ENCODE measurements around the gene RALA. TPM values are rescaled to one million over a fixed set of nuclear protein-coding genes. Genes with fewer than 3 reads are reported as not detected.

RALA gene
- total and polyA plus RNA-seq, 4 donors, result 9.6 to 27.2 (median 19.3) TPM

- WGBS, 2 donors, result 49 to 50% methylated on average over 4 of the region's 4 CpGs
- H3K36me3 ChIP-seq (ENCODE audit: control insufficient read depth in 1 of 2, insufficient read depth in 2 of 2, low read length in 1 of 2), result no peaks in the 10 kb centered on the region
- ATAC-seq (ENCODE audit: low FRiP score) (peak; percentile 76), DNase-seq (peak in 1 of 2 donors; percentile 49)
- H3K4me3 ChIP-seq (ENCODE audit: low read length in 2 of 2), result no peak overlapping the region
- no peak overlapping the region for H3K27ac ChIP-seq (ENCODE audit: low read depth in 1 of 2, low read length in 2 of 2)
- no peaks in the 10 kb centered on the region for H3K4me1 ChIP-seq (ENCODE audit: control insufficient read depth in 1 of 2, insufficient read depth in 2 of 2, low read length in 2 of 2)
- intact Hi-C loops (cut with DNase I), result no loop called here
- no peaks in the 10 kb centered on the region for H3K27me3 ChIP-seq (ENCODE audit: control insufficient read depth in 1 of 2, insufficient read depth in 2 of 2, low read length in 1 of 2)
- peaks cover 1% of the 10 kb centered on the region for H3K9me3 ChIP-seq (ENCODE audit: control insufficient read depth, low read length)
Observed at GRCh38 chr7:39650676-39651075, 27.3 kb downstream of the RALA start.

DNA sequence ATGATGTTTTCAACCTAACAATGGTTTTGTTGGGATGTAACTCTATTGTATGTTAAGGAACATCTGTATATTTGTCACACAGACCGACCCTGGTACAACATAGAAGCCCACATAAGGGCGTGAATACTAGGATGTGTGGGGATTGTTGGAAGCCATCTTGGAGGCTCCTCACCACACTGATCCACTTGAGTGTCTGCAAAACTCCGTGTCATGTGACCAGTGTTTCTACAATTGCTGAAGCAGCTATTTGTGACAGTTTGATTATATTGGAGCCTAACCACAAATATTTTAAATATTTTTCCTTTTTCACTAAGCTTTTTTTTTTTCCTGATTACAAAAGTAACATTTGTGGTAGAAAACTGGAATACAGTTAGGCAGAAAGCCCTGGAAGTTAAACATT is 27.9 kb downstream of the RALA start:
- Histone ChIP-seq H3K27me3 (ENCODE audit: control insufficient read depth in 1 of 2, insufficient read depth in 2 of 2, low read length in 1 of 2) (no peaks in the 10 kb centered on the region), H3K4me3 (ENCODE audit: low read length in 2 of 2) (no peak overlapping the region), H3K36me3 (ENCODE audit: control insufficient read depth in 1 of 2, insufficient read depth in 2 of 2, low read length in 1 of 2) (no peaks in the 10 kb centered on the region), H3K9me3 (ENCODE audit: control insufficient read depth, low read length) (peaks cover 1% of the 10 kb centered on the region), H3K4me1 (ENCODE audit: control insufficient read depth in 1 of 2, insufficient read depth in 2 of 2, low read length in 2 of 2) (no peaks in the 10 kb centered on the region), H3K27ac (ENCODE audit: low read depth in 1 of 2, low read length in 2 of 2) (no peak overlapping the region)
- DNase-seq (no peak), ATAC-seq (ENCODE audit: low FRiP score) (no peak)
- intact Hi-C loops (cut with DNase I), result no loop called here
- WGBS, 2 donors, result 82 to 89% methylated on average over 3 of the region's 3 CpGs

DNA sequence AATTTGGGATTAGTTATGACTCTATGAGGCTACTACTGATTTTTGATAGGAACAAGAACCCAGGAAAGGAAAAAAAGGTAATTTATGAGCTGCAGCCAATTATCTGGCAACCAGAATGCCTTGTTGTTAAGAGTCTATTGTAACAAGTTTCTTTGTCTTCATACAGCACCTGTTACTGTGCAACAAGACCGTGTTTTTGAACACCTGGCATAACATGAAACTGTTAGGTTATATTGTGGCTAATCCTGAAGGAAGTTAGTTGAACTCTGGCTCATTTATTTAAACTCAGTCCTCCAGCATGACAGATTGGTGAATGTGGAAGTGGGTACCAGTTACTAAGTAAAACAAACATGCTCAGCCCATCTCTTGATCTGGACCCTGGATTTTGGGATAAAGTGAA is 33.0 kb downstream of the RALA start:
- Histone ChIP-seq H3K36me3 (ENCODE audit: control insufficient read depth in 1 of 2, insufficient read depth in 2 of 2, low read length in 1 of 2) (no peaks in the 10 kb centered on the region), H3K4me3 (ENCODE audit: low read length in 2 of 2) (no peak overlapping the region), H3K27ac (ENCODE audit: low read depth in 1 of 2, low read length in 2 of 2) (no peak overlapping the region), H3K4me1 (ENCODE audit: control insufficient read depth in 1 of 2, insufficient read depth in 2 of 2, low read length in 2 of 2) (no peaks in the 10 kb centered on the region), H3K27me3 (ENCODE audit: control insufficient read depth in 1 of 2, insufficient read depth in 2 of 2, low read length in 1 of 2) (no peaks in the 10 kb centered on the region), H3K9me3 (ENCODE audit: control insufficient read depth, low read length) (peaks cover 1% of the 10 kb centered on the region)
- DNase-seq (no peak), ATAC-seq (ENCODE audit: low FRiP score) (no peak)
- 95 to 97% methylated on average over 1 of the region's 1 CpG for WGBS, 2 donors
- intact Hi-C loops (cut with DNase I), result no loop called here

GRCh38 chr7:39659356-39660013 is 36.1 kb downstream of the RALA start:
- no peak for DNase-seq
- Histone ChIP-seq H3K27ac (ENCODE audit: low read depth in 1 of 2, low read length in 2 of 2) (no peak overlapping the region), H3K27me3 (ENCODE audit: control insufficient read depth in 1 of 2, insufficient read depth in 2 of 2, low read length in 1 of 2) (no peaks in the 10 kb centered on the region), H3K4me1 (ENCODE audit: control insufficient read depth in 1 of 2, insufficient read depth in 2 of 2, low read length in 2 of 2) (no peaks in the 10 kb centered on the region), H3K36me3 (ENCODE audit: control insufficient read depth in 1 of 2, insufficient read depth in 2 of 2, low read length in 1 of 2) (no peaks in the 10 kb centered on the region), H3K9me3 (ENCODE audit: control insufficient read depth, low read length) (no peaks in the 10 kb centered on the region), H3K4me3 (ENCODE audit: low read length in 2 of 2) (no peak overlapping the region)
- 86 to 89% methylated on average over 5 of the region's 5 CpGs for WGBS, 2 donors
- intact Hi-C loops (cut with DNase I), result no loop called here
- no peak for ATAC-seq (ENCODE audit: low FRiP score)

- 96 to 97% methylated on average over 6 of the region's 6 CpGs for WGBS, 2 donors
- Histone ChIP-seq H3K27me3 (ENCODE audit: control insufficient read depth in 1 of 2, insufficient read depth in 2 of 2, low read length in 1 of 2) (no peaks in the 10 kb centered on the region), H3K36me3 (ENCODE audit: control insufficient read depth in 1 of 2, insufficient read depth in 2 of 2, low read length in 1 of 2) (no peaks in the 10 kb centered on the region), H3K4me3 (ENCODE audit: low read length in 2 of 2) (no peak overlapping the region), H3K4me1 (ENCODE audit: control insufficient read depth in 1 of 2, insufficient read depth in 2 of 2, low read length in 2 of 2) (no peaks in the 10 kb centered on the region), H3K9me3 (ENCODE audit: control insufficient read depth, low read length) (no peaks in the 10 kb centered on the region), H3K27ac (ENCODE audit: low read depth in 1 of 2, low read length in 2 of 2) (no peak overlapping the region)
- DNase-seq (no peak), ATAC-seq (ENCODE audit: low FRiP score) (no peak)
- intact Hi-C loops (cut with DNase I), result no loop called here
Observed at GRCh38 chr7:39661960-39662359, 38.6 kb downstream of the RALA start.

- no peaks in the 10 kb centered on the region for H3K27me3 ChIP-seq (ENCODE audit: control insufficient read depth in 1 of 2, insufficient read depth in 2 of 2, low read length in 1 of 2)
- ATAC-seq (ENCODE audit: low FRiP score), result no peak
- H3K9me3 ChIP-seq (ENCODE audit: control insufficient read depth, low read length), result no peaks in the 10 kb centered on the region
- peaks cover 0 to 2% of the 10 kb centered on the region in 2 donors for H3K4me1 ChIP-seq (ENCODE audit: control insufficient read depth in 1 of 2, insufficient read depth in 2 of 2, low read length in 2 of 2)
- H3K27ac ChIP-seq (ENCODE audit: low read depth in 1 of 2, low read length in 2 of 2), result no peak overlapping the region
- no peak overlapping the region for H3K4me3 ChIP-seq (ENCODE audit: low read length in 2 of 2)
- intact Hi-C loops (cut with DNase I), result no loop called here
- DNase-seq, result no peak
- H3K36me3 ChIP-seq (ENCODE audit: control insufficient read depth in 1 of 2, insufficient read depth in 2 of 2, low read length in 1 of 2), result no peaks in the 10 kb centered on the region
Observed at GRCh38 chr7:39663263-39663662, 39.9 kb downstream of the RALA start.

- Histone ChIP-seq H3K9me3 (ENCODE audit: control insufficient read depth, low read length) (no peaks in the 10 kb centered on the region), H3K27ac (ENCODE audit: low read depth in 1 of 2, low read length in 2 of 2) (no peak overlapping the region), H3K4me3 (ENCODE audit: low read length in 2 of 2) (no peak overlapping the region), H3K4me1 (ENCODE audit: control insufficient read depth in 1 of 2, insufficient read depth in 2 of 2, low read length in 2 of 2) (peaks cover 0 to 2% of the 10 kb centered on the region in 2 donors), H3K27me3 (ENCODE audit: control insufficient read depth in 1 of 2, insufficient read depth in 2 of 2, low read length in 1 of 2) (no peaks in the 10 kb centered on the region), H3K36me3 (ENCODE audit: control insufficient read depth in 1 of 2, insufficient read depth in 2 of 2, low read length in 1 of 2) (no peaks in the 10 kb centered on the region)
- ATAC-seq (ENCODE audit: low FRiP score) (no peak), DNase-seq (no peak)
- intact Hi-C loops (cut with DNase I), result no loop called here
- 71 to 75% methylated on average over 1 of the region's 1 CpG for WGBS, 2 donors
Observed at GRCh38 chr7:39664057-39664456, 40.7 kb downstream of the RALA start.

GRCh38 chr7:39664585-39664984 is 41.2 kb downstream of the RALA start:
- no peak overlapping the region for H3K4me3 ChIP-seq (ENCODE audit: low read length in 2 of 2)
- ATAC-seq (ENCODE audit: low FRiP score) (no peak), DNase-seq (no peak)
- peaks cover 0 to 2% of the 10 kb centered on the region in 2 donors for H3K4me1 ChIP-seq (ENCODE audit: control insufficient read depth in 1 of 2, insufficient read depth in 2 of 2, low read length in 2 of 2)
- 82 to 83% methylated on average over 3 of the region's 3 CpGs for WGBS, 2 donors
- H3K9me3 ChIP-seq (ENCODE audit: control insufficient read depth, low read length), result no peaks in the 10 kb centered on the region
- H3K27ac ChIP-seq (ENCODE audit: low read depth in 1 of 2, low read length in 2 of 2), result no peak overlapping the region
- no peaks in the 10 kb centered on the region for H3K27me3 ChIP-seq (ENCODE audit: control insufficient read depth in 1 of 2, insufficient read depth in 2 of 2, low read length in 1 of 2)
- no peaks in the 10 kb centered on the region for H3K36me3 ChIP-seq (ENCODE audit: control insufficient read depth in 1 of 2, insufficient read depth in 2 of 2, low read length in 1 of 2)
- intact Hi-C loops (cut with DNase I), result no loop called here

DNA sequence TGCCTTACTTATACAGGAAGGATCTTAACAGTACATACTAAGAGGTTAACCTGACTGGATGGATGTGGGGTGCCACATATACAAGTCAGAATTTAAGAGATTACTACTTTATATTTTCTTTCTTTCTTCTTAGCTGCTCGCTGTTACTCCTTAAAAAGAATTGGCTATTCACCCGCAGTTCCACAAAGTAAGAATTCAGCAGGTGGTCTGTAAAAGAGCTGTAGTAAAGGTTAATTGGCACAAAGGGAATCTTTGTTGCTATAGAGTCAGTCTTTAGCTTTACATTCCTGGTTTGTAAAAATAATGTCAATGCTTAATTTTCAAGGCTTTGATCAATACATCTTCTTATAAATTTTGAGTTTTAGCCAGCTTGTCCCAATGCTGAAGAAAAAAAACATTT is 43.2 kb downstream of the RALA start:
- no peak for DNase-seq
- Histone ChIP-seq H3K4me3 (ENCODE audit: low read length in 2 of 2) (no peak overlapping the region), H3K27me3 (ENCODE audit: control insufficient read depth in 1 of 2, insufficient read depth in 2 of 2, low read length in 1 of 2) (no peaks in the 10 kb centered on the region), H3K27ac (ENCODE audit: low read depth in 1 of 2, low read length in 2 of 2) (no peak overlapping the region), H3K36me3 (ENCODE audit: control insufficient read depth in 1 of 2, insufficient read depth in 2 of 2, low read length in 1 of 2) (no peaks in the 10 kb centered on the region), H3K9me3 (ENCODE audit: control insufficient read depth, low read length) (no peaks in the 10 kb centered on the region), H3K4me1 (ENCODE audit: control insufficient read depth in 1 of 2, insufficient read depth in 2 of 2, low read length in 2 of 2) (peaks cover 0 to 2% of the 10 kb centered on the region in 2 donors)
- intact Hi-C loops (cut with DNase I), result no loop called here
- no peak for ATAC-seq (ENCODE audit: low FRiP score)
- 88 to 93% methylated on average over 2 of the region's 2 CpGs for WGBS, 2 donors

Measured in aorta (tissue), 5 donors.